ENCODE measurements around the gene DNAJC28.

Gene DNAJC28

GRCh38 chr21:33522953-33523349 lies 31.4 kb upstream of the DNAJC28 start:
- DNase-seq (ENCODE audit: low spot score), result no peak
- no peak for TF ChIP-seq CTCF (IDR thresholded peaks at IDR 0.05; ENCODE audit: borderline replicate concordance, control extremely low read depth, extremely low read depth, insufficient read depth, missing control alignments)
- in situ Hi-C loops (cut with MboI; ENCODE audit: low sequenced_read_pairs, unreplicated experiment), result no loop called here

GRCh38 chr21:33522297-33522952 lies 30.9 kb upstream of the DNAJC28 start:
- in situ Hi-C loops (cut with MboI; ENCODE audit: low sequenced_read_pairs, unreplicated experiment), result no loop called here
- no peak for TF ChIP-seq CTCF (IDR thresholded peaks at IDR 0.05; ENCODE audit: borderline replicate concordance, control extremely low read depth, extremely low read depth, insufficient read depth, missing control alignments)
- no peak for DNase-seq (ENCODE audit: low spot score)

- in situ Hi-C loops (cut with MboI; ENCODE audit: low sequenced_read_pairs, unreplicated experiment), result no loop called here
- no peak for DNase-seq (ENCODE audit: low spot score)
- TF ChIP-seq CTCF (IDR thresholded peaks at IDR 0.05; ENCODE audit: borderline replicate concordance, control extremely low read depth, extremely low read depth, insufficient read depth, missing control alignments), result no peak
These were observed 27.4 kb upstream of the DNAJC28 start for GRCh38 chr21:33518899-33519298.

- TF ChIP-seq CTCF (IDR thresholded peaks at IDR 0.05; ENCODE audit: borderline replicate concordance, control extremely low read depth, extremely low read depth, insufficient read depth, missing control alignments), result no peak
- in situ Hi-C loops (cut with MboI; ENCODE audit: low sequenced_read_pairs, unreplicated experiment), result no loop called here
- DNase-seq (ENCODE audit: low spot score), result no peak
These were observed 22.7 kb upstream of the DNAJC28 start for GRCh38 chr21:33514229-33514628.

GRCh38 chr21:33512481-33512880 lies 21.0 kb upstream of the DNAJC28 start:
- TF ChIP-seq CTCF (IDR thresholded peaks at IDR 0.05; ENCODE audit: borderline replicate concordance, control extremely low read depth, extremely low read depth, insufficient read depth, missing control alignments), result no peak
- in situ Hi-C loops (cut with MboI; ENCODE audit: low sequenced_read_pairs, unreplicated experiment), result no loop called here
- no peak for DNase-seq (ENCODE audit: low spot score)

GRCh38 chr21:33511639-33512038 lies 20.1 kb upstream of the DNAJC28 start:
- in situ Hi-C loops (cut with MboI; ENCODE audit: low sequenced_read_pairs, unreplicated experiment), result no loop called here
- no peak for TF ChIP-seq CTCF (IDR thresholded peaks at IDR 0.05; ENCODE audit: borderline replicate concordance, control extremely low read depth, extremely low read depth, insufficient read depth, missing control alignments)
- no peak for DNase-seq (ENCODE audit: low spot score)
